Stimulated activated CD4-positive, alpha-beta T cell treated with anti-CD3 and anti-CD28 coated beads, Interleukin-12 subunit alpha, Interleukin-12 subunit beta, amount 100 ng/mL, for 4 hours (primary cell): Measurements from ENCODE around the gene GTPBP4.
A peak's percentile ranks its signal among the peaks of the same experiment; 100 is the strongest.

Source experiments
- DNase-seq: peaks from one replicate; pipeline ENCODE4 v3.0.0-alpha.2; 2020

Gene GTPBP4

DNA sequence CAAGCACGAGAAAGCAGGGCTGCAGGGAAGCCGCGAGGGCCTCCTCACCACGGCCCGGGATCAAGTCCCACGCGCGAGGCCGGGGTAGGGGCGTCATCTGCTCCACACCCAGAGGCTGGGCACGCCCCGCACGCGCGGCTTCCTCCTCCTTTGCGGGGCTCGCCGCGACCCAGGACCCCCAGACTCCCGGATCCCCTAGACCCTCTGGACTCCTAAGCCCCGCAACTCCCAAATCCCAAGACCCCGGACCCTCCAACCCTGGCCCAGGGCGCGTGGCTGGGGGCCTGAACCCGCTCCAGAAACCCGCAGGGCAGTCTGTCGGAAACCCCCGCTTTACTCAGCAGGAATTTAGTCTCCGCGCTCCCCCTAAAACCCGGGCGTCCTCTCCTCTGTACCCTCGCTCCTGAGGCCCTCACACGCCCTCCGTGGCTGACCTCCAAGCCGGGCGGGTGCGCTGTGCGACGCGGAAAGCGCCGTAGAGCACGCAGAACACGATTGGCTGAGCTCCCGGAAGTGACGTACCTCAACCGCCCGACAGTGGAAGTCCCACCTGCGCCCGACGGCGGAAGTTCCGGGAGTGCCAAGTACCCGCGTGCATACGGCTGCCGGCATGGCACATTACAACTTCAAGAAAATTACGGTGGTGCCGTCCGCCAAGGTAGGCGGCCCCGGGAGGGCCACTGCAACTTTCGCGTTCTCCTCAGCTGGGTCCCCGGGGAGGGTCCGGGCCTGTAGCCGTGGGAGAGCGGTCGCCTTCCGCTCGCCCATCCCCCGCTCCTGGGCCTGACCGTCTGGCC is at the start of gene GTPBP4:
Gene GTPBP4, plus strand, starts transcription at position 565 of the 797 bp plus-strand sequence. Its CDS starts 46 bp downstream, at position 611.
- DNase-seq, result peak; percentile 94

DNA sequence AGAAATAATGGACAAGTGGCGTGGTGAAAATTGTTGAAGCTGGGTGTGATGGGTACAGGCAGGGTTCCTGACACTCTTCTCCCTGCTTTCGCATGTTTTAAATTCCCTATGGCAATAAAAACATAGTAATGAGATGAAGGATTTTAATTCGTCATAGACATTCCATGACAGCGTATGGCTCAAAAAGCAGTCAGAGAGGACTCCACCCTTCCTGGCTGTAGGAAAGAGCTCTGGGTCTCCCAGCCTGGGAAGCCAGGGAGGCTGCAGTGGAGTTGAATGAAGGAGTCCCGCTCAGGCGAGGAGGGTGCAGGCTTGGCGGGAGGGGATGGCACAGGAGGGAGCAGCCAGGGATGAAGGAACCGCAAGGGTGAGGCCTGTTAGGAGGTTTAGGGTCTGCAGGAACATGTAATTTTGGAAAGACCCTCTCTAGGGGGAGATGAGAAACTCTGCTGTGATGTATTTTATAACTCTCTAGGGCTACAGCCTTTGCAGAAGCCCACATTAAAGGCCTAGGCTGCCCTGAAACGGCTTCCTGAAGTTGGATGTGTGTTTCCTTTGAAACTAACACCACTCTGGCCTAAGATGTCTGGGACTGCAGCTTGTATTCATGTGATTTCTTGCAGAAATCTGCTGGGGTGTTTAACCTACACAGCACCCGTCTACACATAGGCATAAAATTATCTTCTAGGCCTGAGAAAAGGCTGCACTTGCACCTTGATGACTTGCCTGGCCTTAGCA is 49.1 kb upstream of the GTPBP4 start:
- DNase-seq, result no peak

DNA sequence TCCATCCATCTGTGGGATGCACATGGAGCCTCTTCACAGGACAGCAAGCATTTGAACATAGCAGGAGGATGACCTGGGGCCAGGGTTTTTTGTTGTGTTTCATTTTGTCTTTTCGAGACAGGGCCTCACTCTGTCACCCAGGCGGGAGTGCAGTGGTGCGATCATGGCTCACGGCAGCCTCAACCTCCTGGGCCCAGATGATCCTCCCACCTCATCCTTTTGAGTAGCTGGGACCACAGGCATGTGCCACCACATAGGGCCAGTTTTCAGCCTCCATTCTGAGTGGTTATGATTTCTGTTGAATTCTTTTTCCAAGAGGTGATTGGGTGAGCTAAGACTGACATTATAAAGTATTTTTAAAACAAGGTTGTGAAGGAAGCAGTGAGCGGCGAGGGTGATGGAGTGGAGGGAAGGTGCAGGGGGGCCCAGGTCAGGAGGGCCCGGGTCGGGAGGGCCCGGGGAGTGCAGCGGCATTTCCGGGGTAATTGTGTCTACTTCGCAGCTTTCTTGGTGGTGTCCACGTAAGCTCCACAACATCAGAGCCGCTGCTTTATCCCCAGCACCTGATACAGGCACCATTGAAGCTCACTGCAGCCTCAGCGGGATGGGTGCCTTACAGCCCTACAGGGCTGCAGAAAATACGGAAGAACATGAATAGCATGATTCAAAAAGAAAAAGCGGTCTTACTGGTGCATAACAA is 44.8 kb upstream of the GTPBP4 start:
- no peak for DNase-seq

DNA sequence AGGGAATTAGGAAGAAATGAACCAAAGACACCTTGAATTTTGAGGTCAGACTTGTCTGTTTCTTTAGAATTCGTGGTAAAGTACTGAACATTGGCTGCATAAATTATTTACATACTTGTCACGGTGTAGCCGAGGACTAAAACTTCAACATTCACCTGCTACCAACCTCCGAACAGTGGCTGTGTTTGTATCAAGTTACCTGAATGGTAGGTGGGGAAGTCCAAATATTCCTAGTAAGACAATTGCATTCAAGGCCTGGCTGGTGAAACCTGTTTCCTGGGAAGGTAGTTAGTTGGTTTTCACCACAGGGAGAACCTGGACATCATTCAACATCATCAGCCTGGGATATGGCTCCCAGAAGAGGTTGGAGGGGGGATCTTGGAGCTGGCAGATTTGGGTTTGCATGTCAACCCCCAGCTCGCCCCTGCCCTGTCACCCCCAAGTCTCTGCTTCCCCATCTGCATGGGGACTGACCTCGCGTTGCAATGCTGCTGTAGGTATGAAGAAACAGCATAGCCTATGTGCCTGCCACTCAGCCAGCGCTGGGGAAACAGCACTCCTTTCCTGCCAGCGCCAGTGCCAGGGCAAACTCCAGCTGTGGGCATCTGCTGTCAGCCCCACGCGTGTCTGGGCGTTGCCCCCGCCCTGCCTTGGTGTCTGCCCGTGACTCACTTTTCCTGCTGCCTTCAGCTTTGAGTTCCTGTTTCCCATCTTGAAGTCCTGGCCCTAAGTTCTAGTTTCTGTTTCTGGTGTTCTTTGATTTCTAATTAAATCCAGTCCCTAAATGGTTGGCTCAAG is 44.0 kb upstream of the GTPBP4 start:
- no peak for DNase-seq

DNA sequence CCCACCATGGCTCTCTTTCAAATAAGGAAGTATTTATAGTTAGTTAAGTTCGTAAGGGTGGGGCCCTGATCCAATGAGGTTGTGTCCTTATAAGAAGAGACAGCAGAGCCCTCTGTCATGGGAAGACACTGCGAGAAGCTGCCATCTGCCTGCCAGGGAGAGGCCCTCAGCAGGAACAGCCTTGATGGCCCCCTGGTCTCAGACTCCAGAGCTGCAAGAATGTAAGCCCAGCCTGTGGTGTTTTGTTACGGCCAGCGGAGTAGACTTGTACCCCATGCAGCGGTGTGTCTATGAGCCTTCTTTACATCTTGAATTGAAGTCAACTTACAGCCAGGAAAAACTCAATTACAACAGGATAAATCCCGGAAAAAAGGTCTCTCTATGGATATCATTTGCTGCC is 42.5 kb upstream of the GTPBP4 start:
- DNase-seq, result no peak

DNA sequence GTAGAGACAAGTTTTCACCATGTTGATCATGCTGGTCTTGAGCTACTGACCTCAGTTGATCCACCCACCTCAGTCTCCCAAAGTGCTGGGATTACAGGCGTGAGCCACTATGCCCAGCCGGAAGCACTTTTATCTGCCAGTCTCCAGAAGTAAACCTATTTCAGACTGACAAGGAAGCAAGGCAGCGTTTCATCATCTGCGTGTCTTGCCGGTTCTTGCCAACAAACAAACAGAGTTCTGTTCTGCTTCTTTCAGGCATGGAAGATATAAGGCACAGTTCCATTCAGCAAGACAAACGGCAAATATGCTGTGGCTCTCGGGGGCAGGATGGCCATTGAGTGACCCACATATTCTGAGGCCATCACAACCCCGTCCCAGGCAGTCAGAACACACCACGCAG is 41.2 kb upstream of the GTPBP4 start:
- no peak for DNase-seq

DNA sequence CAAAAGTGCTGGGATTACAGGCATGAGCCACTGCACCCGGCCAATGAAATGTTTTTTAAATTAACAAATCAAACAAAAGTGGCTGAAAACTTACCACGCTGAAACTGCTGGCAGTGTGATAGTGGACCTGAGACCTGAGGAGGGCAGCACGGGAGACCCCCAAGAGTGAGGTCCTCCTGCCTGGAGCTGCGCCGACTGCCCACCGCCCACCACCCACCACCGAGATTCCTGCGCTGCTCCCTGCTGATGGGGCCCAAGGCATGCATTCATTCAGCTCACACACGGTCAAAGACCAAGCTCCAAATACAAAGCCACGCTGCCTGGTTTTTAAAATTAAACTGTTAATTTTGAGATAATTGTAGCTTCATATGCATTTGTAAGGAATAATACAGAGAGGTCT is 40.4 kb upstream of the GTPBP4 start:
- no peak for DNase-seq

DNA sequence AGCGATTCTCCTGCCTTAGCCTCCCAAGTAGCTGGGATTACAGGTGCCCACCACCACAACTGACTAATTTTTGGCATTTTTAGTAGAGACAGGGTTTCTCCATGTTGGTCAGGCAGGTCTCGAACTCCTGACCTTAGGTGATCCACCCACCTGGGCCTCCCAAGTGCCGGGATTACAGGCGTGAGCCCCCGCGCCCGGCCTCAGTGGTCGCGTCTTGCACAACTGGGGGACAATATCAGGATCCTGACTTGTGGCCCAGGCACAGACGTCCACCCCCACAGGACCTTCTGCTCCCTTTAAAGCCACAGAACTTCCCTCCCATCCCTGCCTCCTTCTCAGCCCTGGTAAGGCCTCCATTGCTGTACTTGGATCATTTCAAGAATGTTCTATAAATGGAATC is 39.9 kb upstream of the GTPBP4 start:
- no peak for DNase-seq

DNA sequence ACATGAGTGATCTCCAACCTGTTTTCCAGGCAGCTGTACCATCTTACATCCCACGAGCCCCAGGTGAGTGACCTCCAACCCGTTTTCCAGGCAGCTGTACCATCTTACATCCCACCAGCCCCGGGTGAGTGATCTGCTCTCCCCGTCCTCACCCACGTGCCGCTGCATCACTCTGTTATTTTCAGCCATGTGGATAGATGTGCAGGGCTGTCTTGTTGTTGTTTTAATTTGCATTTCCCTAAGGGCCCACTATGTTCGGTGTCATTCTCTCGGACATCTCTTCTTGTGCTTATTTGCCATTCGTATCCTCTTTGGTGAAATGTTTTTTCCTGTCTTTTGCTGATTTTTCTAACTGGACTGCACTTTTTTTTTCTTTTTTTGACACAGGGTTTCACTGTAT is 38.8 kb upstream of the GTPBP4 start:
- DNase-seq, result no peak

DNA sequence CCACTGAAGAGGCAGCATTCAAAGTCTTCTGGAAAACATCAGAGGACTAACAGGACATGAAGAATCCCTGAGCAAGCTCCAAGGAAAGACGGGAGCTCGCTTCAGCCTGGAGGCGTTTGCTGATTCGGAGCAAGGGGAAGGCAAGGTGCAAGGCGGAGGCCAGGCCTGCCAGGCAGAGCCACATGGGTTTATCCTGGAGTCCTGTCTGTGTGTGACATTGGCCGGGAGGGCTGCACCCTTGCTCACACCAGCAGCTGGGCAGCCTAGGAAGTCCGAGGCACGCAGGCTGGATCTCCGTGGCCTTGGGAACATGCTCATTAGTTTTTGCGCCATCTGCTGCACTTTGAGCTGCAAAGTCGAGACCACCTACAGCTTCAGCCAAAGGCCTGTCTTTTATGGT is 34.4 kb upstream of the GTPBP4 start:
- DNase-seq, result no peak

DNA sequence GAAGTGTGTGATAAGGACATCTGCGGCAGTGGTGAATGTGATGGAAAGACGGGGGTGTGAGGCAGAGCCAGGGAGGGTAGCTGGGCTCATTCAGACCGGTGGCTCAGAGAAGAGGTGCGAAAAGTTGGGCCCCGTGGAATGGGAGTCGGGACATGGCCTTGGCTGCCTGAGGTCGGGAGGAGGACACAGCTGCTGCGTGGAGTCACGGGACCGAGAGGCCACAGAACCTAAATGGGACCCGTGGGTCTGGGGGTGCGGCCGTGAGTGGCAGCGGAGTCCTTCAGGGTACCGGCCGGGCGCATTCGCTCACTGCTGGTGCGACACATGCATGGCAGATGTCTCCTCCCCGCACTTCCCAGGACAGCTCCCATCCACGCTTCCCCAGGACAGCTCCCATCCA is 33.8 kb upstream of the GTPBP4 start:
- no peak for DNase-seq

DNA sequence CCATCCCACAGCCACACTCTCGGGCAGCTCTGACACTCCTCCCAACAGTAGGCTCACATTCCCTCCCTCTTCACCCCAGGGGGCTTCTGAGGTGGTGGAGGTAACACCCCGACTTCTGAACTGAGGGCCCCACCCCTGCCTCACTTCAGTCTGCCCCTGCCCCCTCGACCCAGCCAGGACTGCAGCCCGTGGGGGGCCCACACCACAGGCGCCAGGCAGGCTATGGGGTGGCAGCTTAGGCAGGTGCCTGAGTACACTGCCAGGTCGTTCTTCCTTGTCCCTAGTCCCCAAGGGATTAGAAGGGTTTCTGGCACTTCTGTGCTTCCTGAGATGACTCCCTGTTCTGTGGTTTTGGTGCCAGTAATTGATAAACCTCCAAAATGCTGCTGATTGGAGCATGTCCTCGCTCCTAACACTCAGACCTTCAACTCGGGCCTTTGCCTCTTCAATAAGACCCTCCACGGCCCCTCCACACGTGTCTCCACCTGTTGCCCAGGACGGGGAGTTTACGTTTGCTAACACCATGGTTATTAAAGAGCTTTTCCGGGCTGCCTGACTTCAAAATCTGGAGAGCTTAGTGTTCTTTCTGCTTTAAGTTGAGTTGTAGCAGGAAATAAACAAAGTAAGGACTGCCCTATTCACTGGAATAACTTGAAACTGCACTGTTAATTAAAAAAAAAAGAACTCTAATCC is 33.0 kb upstream of the GTPBP4 start:
- DNase-seq, result no peak

DNA sequence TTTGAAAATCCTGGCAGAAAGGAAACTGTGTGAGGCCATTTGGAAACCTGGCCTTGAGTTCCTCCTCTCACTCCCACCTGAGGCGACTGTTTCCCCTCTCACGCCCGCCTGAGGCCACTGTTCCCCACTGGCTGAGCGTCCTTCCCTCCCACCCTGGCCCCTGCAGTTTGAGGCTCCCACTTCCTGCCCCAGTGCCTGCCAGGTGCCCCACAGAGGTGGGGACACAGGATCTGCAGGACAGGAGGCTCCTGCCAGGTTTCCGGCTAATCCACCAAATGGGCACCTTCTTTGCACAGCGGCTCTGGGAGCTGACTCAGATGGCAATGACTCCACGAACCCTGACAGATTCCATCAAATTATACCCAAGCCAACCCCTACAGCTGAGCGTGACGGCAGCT is 32.4 kb upstream of the GTPBP4 start:
- no peak for DNase-seq

DNA sequence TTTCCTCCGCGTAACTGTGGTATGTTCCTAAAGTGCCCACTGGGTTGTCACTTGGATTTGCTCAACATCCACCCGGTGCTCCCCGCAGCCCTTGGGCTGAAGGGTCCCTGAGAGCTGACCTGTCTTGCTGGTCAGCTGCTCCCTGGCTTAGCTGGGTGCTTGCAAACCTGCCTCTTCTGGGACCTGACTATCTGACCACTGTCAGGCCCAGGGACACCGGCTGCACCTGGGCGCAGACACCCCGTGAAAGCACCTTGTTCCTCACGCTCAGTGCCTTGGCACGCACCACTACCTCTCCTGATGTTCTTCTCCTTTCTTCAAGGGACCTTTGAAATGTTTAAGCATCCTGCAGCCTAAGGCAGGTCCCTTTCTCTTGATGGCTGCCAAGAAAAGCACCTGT is 30.1 kb upstream of the GTPBP4 start:
- no peak for DNase-seq

DNA sequence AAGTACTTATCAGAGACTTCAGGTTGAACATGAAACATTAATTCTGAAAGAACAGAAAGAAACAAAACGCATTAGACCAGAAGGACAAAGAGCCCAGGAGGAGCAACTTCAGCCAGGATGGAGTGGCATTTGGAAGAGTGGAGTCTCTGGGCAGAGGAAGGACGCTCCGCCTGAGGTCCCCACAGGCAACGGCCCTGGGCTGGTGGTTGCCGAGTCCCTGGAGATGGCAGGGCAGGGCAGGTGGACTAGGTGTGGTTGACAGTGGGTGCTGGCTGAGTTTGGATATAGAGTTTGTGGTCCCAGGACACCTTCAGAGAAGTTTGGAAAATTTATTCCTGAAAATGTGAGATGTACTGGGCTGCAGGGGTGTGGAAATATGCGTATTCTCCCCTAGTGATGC is 29.4 kb upstream of the GTPBP4 start:
- no peak for DNase-seq

DNA sequence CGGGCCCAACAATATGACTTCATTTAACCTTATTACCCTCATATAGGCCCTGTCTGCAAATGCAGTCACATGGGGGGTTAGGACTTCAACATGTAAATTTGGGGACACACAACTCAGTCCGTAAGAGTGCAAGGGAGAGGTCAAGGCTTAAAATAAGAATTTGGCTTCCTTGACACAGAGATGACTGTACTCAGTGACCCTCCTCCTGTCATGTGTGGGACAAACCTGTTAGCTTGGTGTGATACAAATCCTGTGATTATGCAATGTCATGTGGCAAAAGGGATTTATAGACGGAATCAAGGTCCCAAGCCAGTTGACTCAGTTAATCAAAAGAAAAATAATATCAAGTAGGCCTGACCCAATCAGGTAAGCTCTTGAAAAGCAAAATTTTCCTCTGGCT is 25.9 kb upstream of the GTPBP4 start:
- no peak for DNase-seq

DNA sequence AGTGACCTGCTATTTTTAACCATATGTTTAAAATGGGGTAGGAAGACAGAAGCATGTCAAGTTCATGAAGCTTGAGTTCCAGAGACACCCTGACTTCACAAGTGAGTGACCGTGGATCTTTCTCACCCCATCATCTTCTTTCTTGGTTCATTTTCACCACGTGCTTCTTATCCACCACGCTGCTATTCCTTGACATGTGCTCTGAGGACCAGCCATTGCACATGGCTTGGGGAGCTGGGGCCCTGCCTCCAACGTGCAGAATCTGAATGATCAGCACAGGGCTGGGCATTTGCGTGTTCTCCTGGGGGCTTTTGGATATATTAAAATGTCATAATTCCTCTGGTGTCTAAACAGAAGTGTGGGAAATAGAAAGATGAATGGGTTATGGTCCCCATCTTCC is 25.0 kb upstream of the GTPBP4 start:
- no peak for DNase-seq

DNA sequence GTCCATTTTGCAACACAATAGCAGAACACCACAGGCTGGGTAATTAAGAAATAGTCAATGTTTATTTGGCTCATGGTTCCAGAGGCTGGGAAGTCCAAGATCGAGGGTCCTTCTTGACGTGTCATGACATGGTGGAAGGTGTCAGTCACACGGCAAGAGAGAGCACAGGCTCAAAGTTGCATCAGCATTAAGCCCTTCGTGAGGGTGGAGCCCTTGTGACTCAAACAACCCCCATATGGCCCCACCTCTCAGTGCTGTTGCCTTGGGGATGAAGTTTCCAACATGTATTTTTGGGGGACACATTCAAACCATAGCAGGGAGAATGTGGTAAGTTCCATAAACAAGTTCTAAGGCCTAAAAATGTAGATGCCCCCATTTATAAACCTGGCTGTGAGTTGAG is 24.6 kb upstream of the GTPBP4 start:
- DNase-seq, result no peak

DNA sequence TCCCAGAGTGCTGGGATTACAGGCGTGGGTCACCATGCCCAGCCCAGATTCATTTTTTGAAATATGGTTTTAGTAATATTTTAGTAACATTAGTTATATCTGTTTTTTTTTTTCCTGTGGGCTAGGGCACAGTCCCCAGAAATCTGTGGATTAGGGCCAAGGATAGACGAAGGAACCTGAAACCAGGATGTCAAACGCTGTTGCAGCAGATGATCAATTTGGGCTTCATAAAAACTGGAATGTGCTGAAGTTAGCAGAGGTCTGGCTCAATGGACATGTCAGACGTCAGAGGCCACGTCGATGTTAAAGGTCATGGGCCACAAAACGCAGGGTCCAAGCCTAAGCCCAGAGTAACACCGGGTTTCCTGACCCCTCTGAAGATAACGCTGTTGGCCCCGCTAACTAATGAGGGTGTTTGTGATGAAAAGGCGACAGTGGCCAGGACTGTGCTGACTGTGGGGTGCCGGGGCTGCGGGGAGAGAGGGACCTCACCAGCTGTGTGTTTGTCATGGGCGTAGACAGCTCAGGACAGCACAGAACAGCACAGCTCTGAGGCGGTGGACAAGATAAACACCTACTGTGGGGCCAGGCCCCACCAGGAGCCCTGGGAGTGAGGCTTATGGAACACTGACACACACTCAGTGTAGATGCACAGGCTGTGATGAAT is 23.8 kb upstream of the GTPBP4 start:
- DNase-seq, result no peak

DNA sequence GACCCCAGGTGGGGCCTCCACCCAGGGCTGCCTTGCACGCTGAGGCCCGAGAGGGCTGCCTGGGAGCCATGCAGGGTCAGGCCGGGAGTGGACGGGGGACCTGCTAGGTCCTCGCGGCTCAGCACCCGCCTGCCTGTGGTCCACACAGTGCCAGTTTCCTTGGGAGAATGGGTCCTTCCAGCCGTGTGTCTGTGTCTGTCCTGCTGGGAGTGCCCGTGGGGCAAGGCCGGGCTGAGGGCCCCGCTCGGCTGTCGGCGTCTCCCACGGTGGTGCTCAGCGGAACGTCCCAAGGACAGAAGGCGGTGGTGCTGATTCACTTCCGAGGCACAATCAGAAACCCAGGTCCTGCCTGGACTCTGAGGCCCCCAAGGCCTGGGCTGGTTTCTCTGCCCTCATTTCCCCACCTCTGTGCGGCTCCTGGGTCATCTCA is 23.2 kb upstream of the GTPBP4 start:
- DNase-seq, result no peak

DNA sequence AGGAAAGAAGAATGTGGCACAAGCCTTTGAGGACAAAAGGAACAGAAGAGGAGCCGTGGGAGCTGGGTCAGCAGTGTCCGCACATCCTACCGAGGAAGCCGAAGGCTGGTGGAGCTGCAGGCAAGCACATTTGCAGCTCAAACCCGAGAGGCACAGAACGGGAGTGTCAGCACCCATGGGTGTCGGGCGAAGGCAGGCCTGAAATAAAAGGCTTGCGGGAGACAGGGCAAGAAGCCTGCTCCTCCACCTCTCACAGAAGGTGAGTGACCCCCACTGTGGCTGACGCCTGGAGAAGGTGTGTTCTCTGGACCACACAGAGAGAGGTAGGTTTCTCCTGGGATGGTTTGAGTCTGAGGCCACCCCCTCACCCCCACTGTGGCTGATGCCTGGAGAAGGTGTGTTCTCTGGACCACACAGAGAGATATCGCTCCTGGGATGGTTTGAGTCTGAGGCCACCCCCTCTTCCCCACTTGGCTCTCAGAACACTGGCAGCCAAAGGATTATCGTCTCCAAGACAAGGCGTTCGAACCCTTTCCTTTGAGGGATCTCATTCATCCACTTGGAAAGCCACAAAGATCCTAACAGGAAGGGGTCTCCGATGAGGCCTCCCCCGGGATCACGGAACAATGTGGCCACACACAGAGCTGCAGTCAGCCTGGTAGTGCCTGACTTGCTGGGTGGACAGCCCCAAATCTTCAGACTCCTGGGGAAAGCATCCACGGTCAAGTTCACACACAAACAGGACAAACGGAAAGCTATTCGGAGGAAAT is 21.6 kb upstream of the GTPBP4 start:
- no peak for DNase-seq
